Muscle layer of colon (tissue), 2 donors: ENCODE data around the gene REXO5.

Experiments used
- H3K27ac ChIP-seq: one replicate; pipeline ENCODE4 v1.7.0; 2013; ENCODE audit warnings: low read depth, mild to moderate bottlenecking, low read length, moderate library complexity
- H3K27me3 ChIP-seq, 2 donors: one replicate each; pipeline ENCODE4 v1.7.0; 2013; ENCODE audit warnings: low read length in 2 of 2, mild to moderate bottlenecking in 2 of 2; ENCODE audit not compliant: insufficient read depth in 2 of 2, control insufficient read depth in 1 of 2
- H3K36me3 ChIP-seq: one replicate; pipeline ENCODE4 v1.7.0; 2013; ENCODE audit warnings: mild to moderate bottlenecking, low read length; ENCODE audit not compliant: insufficient read depth
- H3K4me1 ChIP-seq: one replicate; pipeline ENCODE4 v1.7.0; 2013; ENCODE audit warnings: mild to moderate bottlenecking, low read length; ENCODE audit not compliant: insufficient read depth
- H3K4me3 ChIP-seq, 2 donors: one replicate each; pipeline ENCODE4 v1.7.0; 2013; ENCODE audit warnings: low read length in 2 of 2, low read depth in 1 of 2, mild to moderate bottlenecking in 1 of 2, moderate library complexity in 1 of 2
- H3K9ac ChIP-seq: one replicate; pipeline ENCODE4 v1.7.0; 2013; ENCODE audit warnings: low read length
- H3K9me3 ChIP-seq: one replicate; pipeline ENCODE4 v1.7.0; 2013; ENCODE audit warnings: mild to moderate bottlenecking, low read length
- donor health status: abdominal sarcoma.
- donor health status: Adenocarcinoma of cecum.

The REXO5 gene

DNA sequence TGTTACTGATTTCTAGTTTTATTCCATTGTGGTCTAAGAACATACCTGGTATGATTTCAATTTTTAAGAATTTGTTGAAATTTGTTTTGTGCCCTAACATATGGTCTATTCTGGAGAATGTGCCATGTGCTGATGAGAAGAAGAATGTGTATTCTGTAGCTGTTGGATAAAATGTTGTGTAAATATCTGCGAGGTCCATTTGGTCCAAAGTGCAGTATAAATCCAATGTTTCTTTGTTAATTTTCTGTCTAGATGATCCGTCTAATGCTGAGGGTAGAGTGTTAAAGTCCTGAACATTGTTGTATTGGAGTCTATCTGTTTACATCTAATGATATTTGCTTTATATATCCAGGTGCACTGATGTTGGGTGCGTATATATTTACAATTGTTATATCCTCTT is 32.6 kb upstream of the REXO5 start:
- Histone ChIP-seq H3K36me3 (no peaks in the 10 kb centered on the region), H3K9me3 (no peaks in the 10 kb centered on the region), H3K27me3 (no peaks in the 10 kb centered on the region), H3K4me3 (no peak overlapping the region), H3K9ac (no peak overlapping the region), H3K27ac (no peak overlapping the region), H3K4me1 (no peaks in the 10 kb centered on the region)

DNA sequence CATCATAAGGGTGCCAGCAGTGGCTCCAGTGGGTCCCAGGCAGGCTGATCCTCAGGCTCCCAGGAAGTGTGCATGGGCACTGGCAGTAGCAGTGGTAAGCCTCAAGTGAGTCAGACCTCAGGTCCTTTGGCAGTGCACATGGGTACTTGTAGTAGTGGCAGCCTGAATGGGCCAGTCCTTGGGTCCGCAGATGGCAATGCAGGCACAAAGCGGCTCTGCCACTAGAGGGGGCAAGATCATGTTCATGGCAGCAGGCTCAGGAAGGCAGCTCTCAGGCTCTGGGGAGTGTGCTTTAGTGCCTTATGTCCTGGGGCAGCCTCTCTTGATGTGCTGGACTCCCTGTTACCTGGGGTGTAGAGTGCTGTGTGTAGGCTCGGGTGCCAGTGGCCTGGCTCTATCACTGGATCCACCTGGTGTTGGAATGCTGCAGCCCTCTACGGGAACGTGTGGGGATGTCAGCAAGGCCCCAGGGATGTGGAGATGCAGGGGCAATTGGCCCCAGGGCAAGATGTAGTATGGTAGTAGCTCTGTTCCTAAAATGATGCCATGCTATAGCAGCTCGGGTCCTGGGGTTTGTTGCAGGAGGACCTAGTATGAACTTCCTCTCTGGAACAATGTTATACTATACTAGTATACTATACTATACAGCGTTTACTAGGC is 31.5 kb upstream of the REXO5 start:
- Histone ChIP-seq H3K4me3 (no peak overlapping the region), H3K27me3 (no peaks in the 10 kb centered on the region), H3K9ac (no peak overlapping the region), H3K27ac (no peak overlapping the region), H3K4me1 (no peaks in the 10 kb centered on the region), H3K36me3 (no peaks in the 10 kb centered on the region), H3K9me3 (no peaks in the 10 kb centered on the region)

DNA sequence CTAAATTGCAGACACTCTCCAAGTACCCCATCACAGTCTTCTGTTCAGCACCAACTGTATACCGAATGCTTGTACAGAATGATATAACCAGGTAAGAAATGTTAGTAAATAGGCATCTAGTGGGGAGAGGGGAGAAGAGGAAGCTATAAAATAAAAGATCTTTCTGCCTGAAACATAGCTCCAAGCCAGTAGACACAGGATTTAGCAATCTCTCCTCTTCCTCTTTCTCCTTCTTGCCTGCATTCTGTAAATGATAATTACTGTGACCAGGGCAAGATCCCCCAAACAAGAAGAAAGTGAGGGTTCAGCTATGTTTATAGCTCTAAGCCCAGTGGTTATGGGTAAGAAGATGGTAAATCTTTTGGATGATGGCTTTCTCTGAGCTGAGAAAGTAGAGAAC is 24.6 kb upstream of the REXO5 start:
- no peaks in the 10 kb centered on the region for H3K9me3 ChIP-seq
- H3K27me3 ChIP-seq: no peaks in the 10 kb centered on the region

DNA sequence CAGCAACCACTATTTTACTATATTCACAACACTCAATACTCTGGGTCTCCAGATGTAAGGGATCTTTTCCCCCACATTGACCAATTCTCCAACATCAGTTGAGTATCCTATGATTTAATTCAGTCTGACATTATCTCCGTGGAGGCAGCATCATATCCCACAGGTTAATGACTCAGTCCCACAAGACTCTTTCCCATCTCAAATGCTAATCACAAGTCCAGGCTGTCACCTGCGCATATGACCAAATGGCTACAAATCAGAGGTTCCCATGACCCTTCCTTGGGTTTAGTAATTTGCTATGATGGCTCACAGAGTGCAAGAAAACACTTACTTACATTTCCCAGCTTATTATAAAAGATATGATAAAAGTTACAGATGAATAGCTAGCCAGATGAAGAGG is 23.9 kb upstream of the REXO5 start:
- Histone ChIP-seq H3K9ac (no peak overlapping the region), H3K4me1 (no peaks in the 10 kb centered on the region), H3K4me3 (no peak overlapping the region), H3K27ac (no peak overlapping the region), H3K27me3 (no peaks in the 10 kb centered on the region), H3K36me3 (no peaks in the 10 kb centered on the region), H3K9me3 (no peaks in the 10 kb centered on the region)

More for the DNA sequence above, 24.6 kb upstream of the REXO5 start:
- H3K4me3 ChIP-seq: no peak overlapping the region
- H3K36me3 ChIP-seq: no peaks in the 10 kb centered on the region
- H3K27ac ChIP-seq: no peak overlapping the region
- H3K9ac ChIP-seq: no peak overlapping the region
- H3K4me1 ChIP-seq: no peaks in the 10 kb centered on the region

DNA sequence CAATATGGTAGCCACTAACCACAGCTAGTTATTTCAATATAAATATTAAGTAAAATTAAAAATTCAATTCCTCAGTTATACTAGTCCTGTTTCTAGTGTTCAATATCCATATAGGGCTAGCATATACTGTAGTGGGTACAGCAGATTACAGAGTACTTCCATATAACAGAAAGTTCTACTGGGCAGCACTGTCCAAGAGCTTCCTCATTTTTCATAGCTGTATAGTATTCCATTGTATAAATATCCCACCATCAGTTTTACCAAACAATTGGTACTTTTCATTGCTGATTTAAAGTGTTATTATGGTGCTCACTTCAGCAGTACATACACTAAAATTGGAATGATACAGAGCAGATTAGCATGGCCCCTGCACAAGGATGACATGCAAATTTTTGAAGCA is 22.1 kb upstream of the REXO5 start:
- Histone ChIP-seq H3K9ac (no peak overlapping the region), H3K4me1 (no peaks in the 10 kb centered on the region), H3K9me3 (no peaks in the 10 kb centered on the region), H3K27me3 (no peaks in the 10 kb centered on the region), H3K27ac (no peak overlapping the region), H3K36me3 (no peaks in the 10 kb centered on the region), H3K4me3 (no peak overlapping the region)

DNA sequence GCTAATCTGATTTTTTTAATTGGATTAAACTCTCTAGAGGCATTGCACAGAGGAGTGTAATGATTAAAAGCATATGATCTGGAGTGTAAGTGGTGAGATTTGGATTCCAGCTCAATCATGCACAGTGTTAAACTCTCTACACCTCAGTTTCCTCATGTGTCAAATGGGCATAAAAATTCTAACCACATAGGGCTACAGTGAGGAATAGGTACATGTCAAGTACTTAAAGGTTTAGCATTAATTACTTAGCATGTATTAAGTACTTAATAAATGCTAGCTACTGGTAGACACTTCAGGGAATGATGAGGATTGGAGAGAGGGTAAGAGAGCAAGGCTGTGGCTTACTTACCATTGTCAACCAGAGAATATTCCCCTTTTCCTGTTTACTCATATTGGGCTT is 17.2 kb upstream of the REXO5 start:
- no peaks in the 10 kb centered on the region for H3K36me3 ChIP-seq
- H3K27ac ChIP-seq: no peak overlapping the region
- H3K27me3 ChIP-seq: no peaks in the 10 kb centered on the region
- no peak overlapping the region for H3K9ac ChIP-seq
- no peaks in the 10 kb centered on the region for H3K4me1 ChIP-seq
- H3K9me3 ChIP-seq: no peaks in the 10 kb centered on the region
- no peak overlapping the region for H3K4me3 ChIP-seq

DNA sequence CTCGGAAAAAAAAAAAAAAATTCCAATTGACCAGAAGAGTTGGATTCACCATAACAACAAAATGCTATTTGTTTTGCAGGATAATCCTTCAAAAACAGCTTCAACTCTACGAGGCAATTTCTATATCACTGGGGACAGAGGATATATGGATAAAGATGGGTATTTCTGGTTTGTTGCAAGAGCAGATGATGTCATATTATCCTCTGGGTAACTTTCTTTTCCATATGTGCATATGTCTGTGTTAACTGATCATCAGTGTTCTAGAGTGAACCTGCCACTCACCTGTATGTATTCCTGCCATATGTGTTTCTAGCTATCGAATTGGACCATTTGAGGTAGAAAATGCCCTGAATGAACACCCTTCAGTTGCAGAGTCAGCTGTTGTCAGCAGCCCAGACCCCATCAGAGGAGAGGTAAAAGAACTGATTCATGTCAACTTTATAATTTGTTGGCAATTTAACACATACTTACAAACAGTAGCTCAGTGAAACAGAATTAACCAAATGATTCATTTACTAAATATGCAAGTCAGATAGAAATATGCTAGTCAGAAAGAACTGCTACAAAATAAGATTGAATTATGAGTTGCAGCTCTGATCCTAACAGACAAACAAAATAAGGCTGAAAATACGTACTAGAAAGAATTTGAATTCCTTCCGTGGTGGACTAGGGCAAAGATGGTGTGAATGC is 14.3 kb upstream of the REXO5 start:
- no peaks in the 10 kb centered on the region for H3K27me3 ChIP-seq
- H3K4me3 ChIP-seq: no peak overlapping the region
- no peaks in the 10 kb centered on the region for H3K36me3 ChIP-seq
- no peak overlapping the region for H3K27ac ChIP-seq
- no peaks in the 10 kb centered on the region for H3K9me3 ChIP-seq
- H3K4me1 ChIP-seq: no peaks in the 10 kb centered on the region
- no peak overlapping the region for H3K9ac ChIP-seq

DNA sequence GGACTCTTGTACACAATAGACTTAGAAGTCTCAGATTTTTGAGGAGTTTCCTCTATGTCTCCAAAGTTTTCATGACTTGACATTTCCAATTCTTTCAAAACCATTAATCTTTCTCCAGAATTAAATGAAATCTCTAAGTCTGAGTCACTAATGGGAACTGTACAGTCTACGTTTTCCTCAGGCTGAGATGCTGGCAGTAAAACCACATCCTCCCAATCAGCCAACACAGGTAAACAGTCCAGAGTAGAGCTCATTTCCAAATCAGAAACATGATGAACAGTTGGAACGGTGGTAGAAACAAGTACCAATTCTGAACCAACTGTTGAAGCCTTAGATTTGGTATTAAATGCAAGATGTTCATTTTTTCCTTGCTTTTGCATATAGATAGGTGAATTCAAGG is 8.0 kb upstream of the REXO5 start:
- Histone ChIP-seq H3K27ac (no peak overlapping the region), H3K9me3 (no peaks in the 10 kb centered on the region), H3K27me3 (no peaks in the 10 kb centered on the region), H3K9ac (no peak overlapping the region), H3K36me3 (peaks cover 9% of the 10 kb centered on the region), H3K4me3 (no peak overlapping the region), H3K4me1 (no peaks in the 10 kb centered on the region)

DNA sequence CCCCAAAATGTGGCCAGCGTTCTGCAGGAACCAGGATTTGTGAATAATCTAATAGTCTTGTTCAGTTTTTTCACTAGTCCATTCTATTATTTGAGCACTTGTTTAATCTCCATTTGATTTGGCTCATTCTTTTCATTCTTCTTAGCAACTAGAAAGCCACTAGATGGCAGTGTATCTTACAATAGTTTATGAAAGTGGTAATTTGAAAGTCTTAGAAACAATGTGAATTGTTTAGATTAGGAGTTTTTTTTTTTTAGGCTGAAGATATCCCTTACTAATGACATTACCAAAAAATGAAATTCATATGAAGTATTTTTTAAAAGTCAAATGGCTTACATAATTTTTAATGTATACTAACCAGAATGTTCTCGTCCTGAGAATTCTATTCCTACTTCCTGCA is 6.7 kb upstream of the REXO5 start:
- Histone ChIP-seq H3K27ac (no peak overlapping the region), H3K9ac (no peak overlapping the region), H3K9me3 (no peaks in the 10 kb centered on the region), H3K27me3 (no peaks in the 10 kb centered on the region), H3K4me3 (no peak overlapping the region), H3K4me1 (no peaks in the 10 kb centered on the region), H3K36me3 (peaks cover 9% of the 10 kb centered on the region)

DNA sequence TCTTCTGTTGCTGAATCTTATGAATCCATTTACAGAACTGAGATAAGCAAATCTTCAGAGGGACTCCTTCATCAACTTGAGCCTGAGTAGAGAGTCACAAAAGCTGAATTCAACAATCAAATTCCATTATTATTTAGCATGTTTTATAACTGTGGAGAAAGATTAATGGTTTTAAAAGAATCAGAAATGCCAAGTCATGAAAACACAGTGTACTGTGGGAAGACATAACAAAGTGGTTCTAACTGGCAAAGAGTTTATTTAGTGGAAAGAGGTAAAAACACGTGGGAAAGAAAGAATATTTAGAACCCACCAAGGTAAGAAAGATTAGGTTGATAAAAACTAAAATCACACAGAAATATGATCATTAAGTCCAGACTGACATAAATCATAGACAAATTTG is 5.0 kb upstream of the REXO5 start:
- peaks cover 9% of the 10 kb centered on the region for H3K36me3 ChIP-seq
- no peaks in the 10 kb centered on the region for H3K4me1 ChIP-seq
- no peak overlapping the region for H3K4me3 ChIP-seq
- no peak overlapping the region for H3K9ac ChIP-seq
- no peaks in the 10 kb centered on the region for H3K27me3 ChIP-seq
- H3K27ac ChIP-seq: no peak overlapping the region
- H3K9me3 ChIP-seq: no peaks in the 10 kb centered on the region

DNA sequence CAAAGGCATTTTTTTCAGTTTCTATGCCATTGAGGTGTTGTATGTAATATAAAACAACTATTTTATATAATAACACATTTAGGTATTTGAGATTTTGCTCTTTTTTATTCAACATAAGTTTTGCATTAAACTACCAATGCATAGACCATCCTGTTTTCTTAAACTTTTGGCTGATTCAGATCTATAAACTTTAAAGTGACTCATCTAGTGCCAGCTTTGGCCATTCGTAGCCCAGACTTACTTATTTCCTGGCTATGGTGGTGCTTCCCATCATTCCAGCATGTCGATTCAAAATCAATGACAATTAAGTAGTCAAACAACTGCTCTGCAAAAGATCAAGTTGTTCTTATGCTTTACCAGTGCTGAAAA is 3.2 kb upstream of the REXO5 start:
- Histone ChIP-seq H3K27me3 (no peaks in the 10 kb centered on the region), H3K9ac (no peak overlapping the region), H3K4me1 (peaks cover 5% of the 10 kb centered on the region), H3K4me3 (no peak overlapping the region), H3K27ac (no peak overlapping the region), H3K36me3 (peaks cover 2% of the 10 kb centered on the region), H3K9me3 (no peaks in the 10 kb centered on the region)

DNA sequence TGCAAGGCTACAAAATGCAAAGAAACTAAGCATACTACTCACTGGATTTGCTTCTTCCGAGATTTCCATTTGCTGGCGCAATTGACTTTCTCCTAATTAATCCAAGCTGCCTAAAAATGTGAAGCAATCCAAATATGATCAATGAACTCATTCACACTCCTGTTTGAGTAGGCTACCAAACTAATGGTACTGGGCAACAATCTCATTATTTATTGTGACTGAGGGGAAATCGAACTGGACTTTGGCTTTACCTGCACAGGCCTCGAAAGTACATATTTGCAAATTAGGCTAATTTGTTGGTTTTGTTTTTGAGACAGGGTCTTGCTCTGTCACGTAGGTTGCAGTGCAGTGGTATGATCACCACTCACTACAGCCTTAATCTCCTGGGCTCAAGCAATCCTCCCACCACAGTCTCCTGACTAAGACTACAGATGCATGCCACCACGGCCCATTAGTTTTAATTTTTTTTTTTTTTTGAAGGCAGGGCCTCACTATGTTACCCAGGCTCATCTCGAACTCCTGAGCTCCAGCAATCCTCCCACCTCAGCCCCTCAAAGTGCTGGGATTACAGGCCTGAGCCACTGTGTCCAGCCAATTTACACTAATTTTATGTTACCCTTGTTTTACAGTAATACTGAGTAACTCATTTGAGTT is 2.6 kb upstream of the REXO5 start:
- H3K4me1 ChIP-seq: peaks cover 5% of the 10 kb centered on the region
- H3K27me3 ChIP-seq: no peaks in the 10 kb centered on the region
- H3K4me3 ChIP-seq: no peak overlapping the region
- H3K36me3 ChIP-seq: no peaks in the 10 kb centered on the region
- H3K9me3 ChIP-seq: no peaks in the 10 kb centered on the region
- H3K9ac ChIP-seq: no peak overlapping the region
- no peak overlapping the region for H3K27ac ChIP-seq
